Lower leg skin (tissue), 3 donors: ENCODE results near the gene TTC7B.

Source experiments
- CTCF ChIP-seq, 3 donors: fragments of 450-650 bp; IDR thresholded peaks; one replicate each; pipeline ENCODE4 v1.5.1; 2016; ENCODE audit warnings: antibody characterized with exemption in 3 of 3, mild to moderate bottlenecking in 3 of 3, moderate library complexity in 2 of 3
- POLR2A ChIP-seq, 2 donors: fragments of 450-650 bp; IDR thresholded peaks; one replicate each; pipeline ENCODE4 v1.6.1; 2016 to 2017; ENCODE audit warnings: antibody characterized with exemption in 2 of 2, mild to moderate bottlenecking in 1 of 2, moderate library complexity in 1 of 2

GRCh38 chr14:90678846-90679362 is 137.3 kb downstream of the TTC7B start:
- TF ChIP-seq CTCF (IDR thresholded peaks at IDR 0.05) (no peak), POLR2A (IDR thresholded peaks at IDR 0.05) (no peak)
